SKM-1 (cell line): ENCODE results near the gene STK40.

Experiments
- DNase-seq: peaks from one replicate; lab custom pipeline; 2025; ENCODE audit not compliant: unreplicated experiment; lab: John Stamatoyannopoulos, UW

Gene STK40

GRCh38 chr1:36346741-36347370 lies 38.9 kb downstream of the STK40 start:
- no peak for DNase-seq

- DNase-seq = no peak
These were observed 40.4 kb downstream of the STK40 start for GRCh38 chr1:36345353-36345752.

- DNase-seq = no peak
These were observed 41.4 kb downstream of the STK40 start for GRCh38 chr1:36344395-36344680.

- DNase-seq = no peak
These were observed 41.9 kb downstream of the STK40 start for GRCh38 chr1:36343651-36344394.

- no peak for DNase-seq
These were observed 43.1 kb downstream of the STK40 start for GRCh38 chr1:36342426-36343185.

GRCh38 chr1:36341626-36342320 lies 44.0 kb downstream of the STK40 start:
- no peak for DNase-seq

- no peak for DNase-seq
These were observed 46.1 kb downstream of the STK40 start for GRCh38 chr1:36339615-36340014.

GRCh38 chr1:36339215-36339614 lies 46.5 kb downstream of the STK40 start:
- DNase-seq = no peak

- DNase-seq = no peak
These were observed 47.9 kb downstream of the STK40 start for GRCh38 chr1:36337830-36338229.

GRCh38 chr1:36330940-36331339 lies 54.8 kb downstream of the STK40 start:
- DNase-seq = no peak

GRCh38 chr1:36329817-36330216 lies 55.9 kb downstream of the STK40 start:
- no peak for DNase-seq

GRCh38 chr1:36328713-36329112 lies 57.0 kb downstream of the STK40 start:
- no peak for DNase-seq

- DNase-seq = no peak
These were observed 57.6 kb downstream of the STK40 start for GRCh38 chr1:36328088-36328480.

- no peak for DNase-seq
These were observed 58.2 kb downstream of the STK40 start for GRCh38 chr1:36327421-36328087.

GRCh38 chr1:36326499-36326898 lies 59.2 kb downstream of the STK40 start:
- no peak for DNase-seq

GRCh38 chr1:36324353-36324703 lies 61.4 kb downstream of the STK40 start:
- no peak for DNase-seq

GRCh38 chr1:36323636-36324352 lies 61.9 kb downstream of the STK40 start, which contains the start of gene EVA1B:
EVA1B (minus strand) TSS chr1:36323645; CDS start chr1:36323037, 608 bp downstream.
- DNase-seq = no peak

- DNase-seq = no peak
These were observed 62.7 kb downstream of the STK40 start for GRCh38 chr1:36322786-36323635.

GRCh38 chr1:36322041-36322785 lies 63.5 kb downstream of the STK40 start:
- DNase-seq = no peak
